ENCODE results near the gene DNMT1.

DNA sequence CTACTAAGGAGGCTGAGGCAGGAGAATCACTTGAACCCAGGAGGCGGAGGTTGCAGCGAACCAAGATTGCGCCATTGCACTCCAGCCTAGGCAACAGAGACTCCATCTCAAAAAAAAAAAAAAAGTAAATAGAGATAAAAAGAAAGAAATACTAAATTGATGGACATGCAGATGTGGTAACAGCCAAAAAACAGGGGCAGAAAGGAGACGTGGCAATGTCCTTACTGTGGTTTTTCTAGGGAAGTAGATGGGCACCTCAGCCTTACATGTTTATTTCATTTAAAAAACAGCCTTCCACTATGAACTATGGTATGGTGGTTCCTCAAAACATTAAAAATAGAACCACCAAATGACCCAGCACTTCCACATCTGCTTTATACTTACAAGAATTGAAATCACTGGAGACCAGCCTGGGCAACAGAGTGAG lies 68.5 kb downstream of the DNMT1 start:
- TF ChIP-seq CREB5 (CRISPR knock-in tag; IDR thresholded peaks at IDR 0.05; ENCODE audit: low read depth), result no peak
- no peak for TF ChIP-seq ZNF70 (CRISPR knock-in tag; IDR thresholded peaks at IDR 0.05)
- TF ChIP-seq GLIS3 (CRISPR knock-in tag; IDR thresholded peaks at IDR 0.05), result no peak
- TF ChIP-seq ZFP30 (CRISPR knock-in tag; IDR thresholded peaks at IDR 0.05), result no peak
- TF ChIP-seq ZNF8 (CRISPR knock-in tag; IDR thresholded peaks at IDR 0.05), result no peak
- no peak for TF ChIP-seq RARB (CRISPR knock-in tag; IDR thresholded peaks at IDR 0.05)
- TF ChIP-seq ARNTL (CRISPR knock-in tag; IDR thresholded peaks at IDR 0.05; ENCODE audit: borderline replicate concordance, low read depth), result no peak
- TF ChIP-seq, protein P1, sequence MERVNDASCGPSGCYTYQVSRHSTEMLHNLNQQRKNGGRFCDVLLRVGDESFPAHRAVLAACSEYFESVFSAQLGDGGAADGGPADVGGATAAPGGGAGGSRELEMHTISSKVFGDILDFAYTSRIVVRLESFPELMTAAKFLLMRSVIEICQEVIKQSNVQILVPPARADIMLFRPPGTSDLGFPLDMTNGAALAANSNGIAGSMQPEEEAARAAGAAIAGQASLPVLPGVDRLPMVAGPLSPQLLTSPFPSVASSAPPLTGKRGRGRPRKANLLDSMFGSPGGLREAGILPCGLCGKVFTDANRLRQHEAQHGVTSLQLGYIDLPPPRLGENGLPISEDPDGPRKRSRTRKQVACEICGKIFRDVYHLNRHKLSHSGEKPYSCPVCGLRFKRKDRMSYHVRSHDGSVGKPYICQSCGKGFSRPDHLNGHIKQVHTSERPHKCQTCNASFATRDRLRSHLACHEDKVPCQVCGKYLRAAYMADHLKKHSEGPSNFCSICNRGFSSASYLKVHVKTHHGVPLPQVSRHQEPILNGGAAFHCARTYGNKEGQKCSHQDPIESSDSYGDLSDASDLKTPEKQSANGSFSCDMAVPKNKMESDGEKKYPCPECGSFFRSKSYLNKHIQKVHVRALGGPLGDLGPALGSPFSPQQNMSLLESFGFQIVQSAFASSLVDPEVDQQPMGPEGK (CRISPR knock-in tag; IDR thresholded peaks at IDR 0.05; ENCODE audit: borderline replicate concordance), result no peak
- no peak for TF ChIP-seq BACH2 (CRISPR knock-in tag; IDR thresholded peaks at IDR 0.05; ENCODE audit: borderline replicate concordance)
- no peak for TF ChIP-seq ZC3H10 (CRISPR knock-in tag; IDR thresholded peaks at IDR 0.05)
- TF ChIP-seq ESRRG (CRISPR knock-in tag; IDR thresholded peaks at IDR 0.05), result no peak

All from SK-N-SH treated with all-trans-retinoic acid at 6 μM for 48 hours (cell line).